ENCODE results near the gene GPNMB.

The GPNMB gene

GRCh38 chr7:23211589-23211988, 35.0 kb upstream of the GPNMB start:
- TF ChIP-seq, protein P1, sequence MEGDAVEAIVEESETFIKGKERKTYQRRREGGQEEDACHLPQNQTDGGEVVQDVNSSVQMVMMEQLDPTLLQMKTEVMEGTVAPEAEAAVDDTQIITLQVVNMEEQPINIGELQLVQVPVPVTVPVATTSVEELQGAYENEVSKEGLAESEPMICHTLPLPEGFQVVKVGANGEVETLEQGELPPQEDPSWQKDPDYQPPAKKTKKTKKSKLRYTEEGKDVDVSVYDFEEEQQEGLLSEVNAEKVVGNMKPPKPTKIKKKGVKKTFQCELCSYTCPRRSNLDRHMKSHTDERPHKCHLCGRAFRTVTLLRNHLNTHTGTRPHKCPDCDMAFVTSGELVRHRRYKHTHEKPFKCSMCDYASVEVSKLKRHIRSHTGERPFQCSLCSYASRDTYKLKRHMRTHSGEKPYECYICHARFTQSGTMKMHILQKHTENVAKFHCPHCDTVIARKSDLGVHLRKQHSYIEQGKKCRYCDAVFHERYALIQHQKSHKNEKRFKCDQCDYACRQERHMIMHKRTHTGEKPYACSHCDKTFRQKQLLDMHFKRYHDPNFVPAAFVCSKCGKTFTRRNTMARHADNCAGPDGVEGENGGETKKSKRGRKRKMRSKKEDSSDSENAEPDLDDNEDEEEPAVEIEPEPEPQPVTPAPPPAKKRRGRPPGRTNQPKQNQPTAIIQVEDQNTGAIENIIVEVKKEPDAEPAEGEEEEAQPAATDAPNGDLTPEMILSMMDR (IDR thresholded peaks at IDR 0.05; ENCODE audit: low read length), result no peak
- TF ChIP-seq EZH2 (IDR thresholded peaks at IDR 0.05; ENCODE audit: borderline replicate concordance, low read length), result no peak
- H3K27me3 ChIP-seq (ENCODE audit: insufficient read depth, low read length), result no peaks in the 10 kb centered on the region
- H3K36me3 ChIP-seq (ENCODE audit: insufficient read depth, low read length), result no peaks in the 10 kb centered on the region
- H3K9me2 ChIP-seq (ENCODE audit: low read depth, low read length), result no peaks in the 10 kb centered on the region
- H3K9me3 ChIP-seq (ENCODE audit: low read length), result no peaks in the 10 kb centered on the region
- H3K4me1 ChIP-seq (ENCODE audit: insufficient read depth, low read length, severe bottlenecking), result no peaks in the 10 kb centered on the region
- H3K4me3 ChIP-seq (ENCODE audit: low read depth, low read length, poor library complexity, severe bottlenecking), result no peak overlapping the region
- H3K27ac ChIP-seq (ENCODE audit: low read depth, low read length, poor library complexity, severe bottlenecking), result no peak overlapping the region
- H4K20me1 ChIP-seq (ENCODE audit: insufficient read depth, low read length), result no peaks in the 10 kb centered on the region
- no peaks in the 10 kb centered on the region for H3F3A ChIP-seq (ENCODE audit: insufficient read depth, low read length)
- H3K4me2 ChIP-seq (ENCODE audit: low read length), result no peak overlapping the region
- H2AFZ ChIP-seq (ENCODE audit: low read length), result no peak overlapping the region
- H3K79me2 ChIP-seq (ENCODE audit: insufficient read depth, low read length), result no peaks in the 10 kb centered on the region
- H3K9ac ChIP-seq (ENCODE audit: low read length), result no peak overlapping the region

- Histone ChIP-seq H3K27me3 (ENCODE audit: insufficient read depth, low read length) (no peaks in the 10 kb centered on the region), H3K4me2 (ENCODE audit: low read length) (no peak overlapping the region), H2AFZ (ENCODE audit: low read length) (no peak overlapping the region), H3K4me3 (ENCODE audit: low read depth, low read length, poor library complexity, severe bottlenecking) (no peak overlapping the region), H4K20me1 (ENCODE audit: insufficient read depth, low read length) (no peaks in the 10 kb centered on the region), H3K79me2 (ENCODE audit: insufficient read depth, low read length) (no peaks in the 10 kb centered on the region), H3K4me1 (ENCODE audit: insufficient read depth, low read length, severe bottlenecking) (no peaks in the 10 kb centered on the region), H3K27ac (ENCODE audit: low read depth, low read length, poor library complexity, severe bottlenecking) (no peak overlapping the region), H3F3A (ENCODE audit: insufficient read depth, low read length) (no peaks in the 10 kb centered on the region), H3K9me2 (ENCODE audit: low read depth, low read length) (no peaks in the 10 kb centered on the region), H3K9me3 (ENCODE audit: low read length) (no peaks in the 10 kb centered on the region), H3K9ac (ENCODE audit: low read length) (no peak overlapping the region), H3K36me3 (ENCODE audit: insufficient read depth, low read length) (no peaks in the 10 kb centered on the region)
- no peak for TF ChIP-seq EZH2 (IDR thresholded peaks at IDR 0.05; ENCODE audit: borderline replicate concordance, low read length)
- TF ChIP-seq, protein P1 (IDR thresholded peaks at IDR 0.05; ENCODE audit: low read length), result no peak
These were observed 34.2 kb upstream of the GPNMB start for GRCh38 chr7:23212395-23212794.

- no peaks in the 10 kb centered on the region for H3K9me2 ChIP-seq (ENCODE audit: low read depth, low read length)
- H3F3A ChIP-seq (ENCODE audit: insufficient read depth, low read length), result no peaks in the 10 kb centered on the region
- no peaks in the 10 kb centered on the region for H3K4me1 ChIP-seq (ENCODE audit: insufficient read depth, low read length, severe bottlenecking)
- no peaks in the 10 kb centered on the region for H3K9me3 ChIP-seq (ENCODE audit: low read length)
- H3K27me3 ChIP-seq (ENCODE audit: insufficient read depth, low read length), result no peaks in the 10 kb centered on the region
- no peak overlapping the region for H3K9ac ChIP-seq (ENCODE audit: low read length)
- no peak overlapping the region for H3K4me2 ChIP-seq (ENCODE audit: low read length)
- H3K36me3 ChIP-seq (ENCODE audit: insufficient read depth, low read length), result no peaks in the 10 kb centered on the region
- no peak overlapping the region for H3K27ac ChIP-seq (ENCODE audit: low read depth, low read length, poor library complexity, severe bottlenecking)
- H3K79me2 ChIP-seq (ENCODE audit: insufficient read depth, low read length), result no peaks in the 10 kb centered on the region
- TF ChIP-seq, protein P1 (IDR thresholded peaks at IDR 0.05; ENCODE audit: low read length), result no peak
- TF ChIP-seq EZH2 (IDR thresholded peaks at IDR 0.05; ENCODE audit: borderline replicate concordance, low read length), result no peak
- no peak overlapping the region for H2AFZ ChIP-seq (ENCODE audit: low read length)
- H4K20me1 ChIP-seq (ENCODE audit: insufficient read depth, low read length), result no peaks in the 10 kb centered on the region
- no peak overlapping the region for H3K4me3 ChIP-seq (ENCODE audit: low read depth, low read length, poor library complexity, severe bottlenecking)
These were observed 33.7 kb upstream of the GPNMB start for GRCh38 chr7:23212841-23213240.
